Stimulated activated CD8-positive, alpha-beta memory T cell treated with anti-CD3 and anti-CD28 coated beads, Interleukin-4, amount 100 ng/mL, for 48 hours (primary cell): ENCODE results near the gene HNRNPL.
"Not testable (repeated sequence)": the region's sequence is repeated elsewhere in the genome, so short reads cannot be mapped to it uniquely, and the experiment has no call there.

Source experiments
- DNase-seq: peaks from one replicate; pipeline ENCODE4 v3.0.0-alpha.2; 2020

The HNRNPL gene

DNA sequence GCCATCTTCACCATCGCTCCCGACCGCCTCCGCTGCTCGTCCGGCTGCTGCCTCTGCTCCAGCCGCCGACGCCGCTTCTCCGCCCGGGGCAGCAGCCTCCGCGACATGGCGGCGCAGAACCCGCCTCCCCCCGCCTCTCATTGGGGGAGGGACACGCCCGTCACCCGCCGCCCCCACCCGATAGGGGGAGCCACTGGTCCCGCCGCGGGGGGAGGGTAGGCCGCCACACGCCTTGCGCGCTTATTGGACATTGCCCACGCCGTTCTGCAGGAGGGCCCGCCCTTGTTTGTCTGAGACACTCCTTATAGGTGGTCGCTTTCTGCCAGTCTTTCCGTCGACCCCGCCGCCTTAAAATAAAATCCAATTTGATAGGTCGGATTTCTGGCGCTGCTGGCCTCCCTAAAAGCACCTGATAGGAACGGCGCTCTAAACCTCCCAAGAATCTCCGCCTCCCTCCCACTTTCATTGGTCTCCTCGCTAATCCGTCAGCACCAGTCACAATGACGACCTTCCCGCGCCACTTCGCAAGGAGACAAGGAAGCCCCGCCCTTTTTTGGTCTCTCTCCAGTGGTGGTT lies at the start of gene HNRNPL:
TSS of gene HNRNPL (minus strand) at position 127 of the 576 bp plus-strand sequence. CDS start at position 107, 20 bp downstream.
- DNase-seq = peak; percentile 99

DNA sequence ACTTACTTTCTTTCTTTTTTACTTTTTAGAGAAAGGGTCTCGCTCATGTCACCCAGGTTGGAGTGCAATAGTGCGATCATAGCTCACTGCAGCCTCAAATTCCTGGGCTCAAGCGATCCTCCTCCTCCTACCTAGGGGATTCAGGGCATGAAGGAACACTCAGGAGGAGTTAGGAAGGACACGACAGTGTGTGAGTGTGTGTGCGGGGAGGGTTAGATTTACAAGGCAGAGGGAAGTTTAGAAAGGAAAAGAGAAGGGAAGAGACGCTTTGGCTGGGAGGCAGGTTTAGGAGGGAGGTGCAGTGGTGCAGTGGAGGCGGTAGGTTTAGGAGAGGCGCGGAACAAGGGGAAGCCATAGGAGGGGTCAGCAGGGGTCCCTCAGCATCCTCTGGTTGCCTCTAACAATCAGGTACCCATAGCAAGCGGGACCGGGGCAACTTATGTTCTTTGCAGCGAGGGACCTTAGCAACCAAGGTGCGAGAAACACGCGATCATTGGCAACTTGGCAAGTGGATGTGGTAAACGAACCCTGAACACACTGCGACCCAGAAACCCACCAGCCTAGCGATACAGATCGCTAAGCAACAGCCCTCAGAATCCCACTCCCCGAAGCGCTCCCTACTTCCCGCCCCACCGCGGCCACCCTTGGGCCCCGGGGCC lies 49.1 kb upstream of the HNRNPL start:
- no peak for DNase-seq

DNA sequence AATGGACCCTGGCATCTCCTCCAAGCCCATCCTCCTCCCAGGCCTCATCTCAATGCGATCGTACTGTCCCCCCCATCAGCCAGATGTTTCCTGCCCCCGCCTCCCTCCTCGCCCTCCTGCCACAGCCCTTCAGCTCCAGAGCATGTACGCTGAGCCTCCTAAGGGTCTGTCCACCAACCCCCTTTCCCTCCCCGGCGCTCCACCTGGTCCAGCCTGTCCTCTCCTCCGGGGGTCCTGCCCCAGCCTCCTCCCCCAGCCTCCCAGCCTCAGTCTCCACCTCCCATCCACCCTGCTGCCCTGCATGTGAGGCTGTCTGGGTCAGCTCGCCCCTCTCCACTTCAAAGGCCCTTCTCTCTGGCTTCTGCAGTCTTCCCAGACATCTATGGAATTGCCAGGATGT lies 45.2 kb upstream of the HNRNPL start:
- DNase-seq = no peak

DNA sequence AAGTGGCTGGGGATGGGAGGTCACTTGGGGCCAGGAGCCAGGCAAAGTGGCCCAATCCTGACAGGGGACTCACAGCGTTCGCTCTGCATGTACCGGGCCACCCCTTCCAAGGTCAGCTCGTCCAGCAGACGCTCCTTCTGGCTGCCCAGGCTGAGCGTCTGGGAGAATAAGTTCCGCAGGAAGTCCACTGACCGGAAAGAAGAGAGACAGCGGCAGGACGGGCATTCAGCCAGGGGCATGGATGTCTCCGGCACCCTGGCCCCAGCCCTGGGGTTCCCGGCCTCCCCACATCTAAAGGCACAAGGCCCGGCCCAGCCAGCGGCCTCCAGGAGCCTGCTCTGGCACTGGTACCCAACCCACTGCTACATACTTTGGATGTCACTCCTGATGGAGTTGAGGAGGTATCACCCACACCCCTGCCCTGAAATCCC lies 43.6 kb upstream of the HNRNPL start:
- DNase-seq = no peak

DNA sequence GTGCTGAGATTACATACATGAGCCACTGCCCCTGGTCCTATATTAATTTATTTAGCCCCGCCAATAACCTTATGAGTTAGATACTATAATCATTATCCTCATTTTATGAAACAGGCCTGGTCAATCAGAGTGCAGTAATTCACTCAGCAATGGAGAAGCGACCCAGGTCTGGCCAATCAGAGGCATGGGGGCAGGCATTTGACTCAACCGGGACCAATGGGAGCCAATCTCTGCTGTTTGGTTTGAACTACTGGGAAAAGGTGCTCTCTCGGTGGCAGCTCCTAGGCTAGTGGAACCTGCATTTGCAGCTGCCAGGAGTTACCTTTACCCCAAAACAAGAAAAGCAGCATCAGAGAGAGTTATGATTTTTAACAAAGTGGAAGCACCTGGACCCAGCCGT lies 43.1 kb upstream of the HNRNPL start:
- DNase-seq = no peak

DNA sequence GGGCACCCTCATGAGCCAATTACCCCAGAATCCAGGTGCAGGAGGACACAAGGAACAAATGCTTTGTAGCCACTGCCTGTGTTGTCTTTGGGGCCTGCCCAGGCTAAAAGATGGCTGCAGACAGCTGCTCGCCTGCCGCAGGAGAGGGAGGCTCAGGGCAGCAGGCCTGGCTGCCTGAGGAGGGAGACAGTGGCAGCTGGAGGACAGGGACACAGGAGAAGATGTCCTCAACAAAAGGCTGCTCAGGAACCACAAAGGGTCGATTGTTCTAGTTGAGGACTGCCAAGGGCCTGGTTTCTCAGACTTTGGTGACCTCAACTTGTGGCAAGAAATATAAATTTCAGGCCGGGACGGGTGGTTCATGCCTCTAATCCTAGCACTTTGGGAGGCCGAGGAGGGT lies 42.0 kb upstream of the HNRNPL start:
- no peak for DNase-seq

DNA sequence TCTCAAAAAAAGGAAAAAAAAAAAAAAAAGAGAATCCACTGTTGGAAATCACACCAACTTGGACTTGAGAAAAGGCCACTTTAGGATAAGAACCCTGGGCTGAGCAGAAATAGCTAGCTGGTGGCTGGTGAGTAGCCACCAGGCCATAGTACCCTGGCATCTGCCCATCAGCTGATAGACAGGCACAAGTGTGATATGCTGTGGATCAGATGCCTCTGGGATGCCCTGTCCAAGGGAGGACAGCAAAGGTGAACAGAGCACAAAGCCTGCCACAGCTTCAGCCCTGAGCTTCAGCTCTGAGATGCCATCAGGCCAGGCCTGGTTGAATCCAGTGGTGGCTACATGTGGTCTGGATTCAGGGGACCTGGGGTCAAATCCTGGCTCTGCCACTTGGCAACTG lies 40.9 kb upstream of the HNRNPL start:
- DNase-seq = no peak

DNA sequence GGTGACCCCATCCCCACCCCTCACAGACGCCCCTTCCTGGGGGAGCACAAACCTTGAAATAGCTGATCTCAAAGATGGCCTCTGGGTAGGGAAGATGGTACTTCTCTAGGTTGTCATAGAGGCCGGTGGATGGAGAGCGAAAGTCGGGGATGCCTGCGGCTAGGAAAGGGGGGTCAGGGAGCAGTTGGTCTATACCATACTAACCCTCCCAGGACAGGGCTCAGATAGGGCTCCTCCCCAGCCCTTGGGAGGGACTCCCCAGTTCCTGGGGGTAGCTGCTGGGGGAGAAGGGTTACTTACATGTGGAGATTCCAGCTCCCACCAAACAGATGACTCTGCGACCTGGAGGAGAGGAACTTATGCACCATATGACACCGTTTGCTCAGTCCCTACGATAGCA lies 40.0 kb upstream of the HNRNPL start:
- no peak for DNase-seq

DNA sequence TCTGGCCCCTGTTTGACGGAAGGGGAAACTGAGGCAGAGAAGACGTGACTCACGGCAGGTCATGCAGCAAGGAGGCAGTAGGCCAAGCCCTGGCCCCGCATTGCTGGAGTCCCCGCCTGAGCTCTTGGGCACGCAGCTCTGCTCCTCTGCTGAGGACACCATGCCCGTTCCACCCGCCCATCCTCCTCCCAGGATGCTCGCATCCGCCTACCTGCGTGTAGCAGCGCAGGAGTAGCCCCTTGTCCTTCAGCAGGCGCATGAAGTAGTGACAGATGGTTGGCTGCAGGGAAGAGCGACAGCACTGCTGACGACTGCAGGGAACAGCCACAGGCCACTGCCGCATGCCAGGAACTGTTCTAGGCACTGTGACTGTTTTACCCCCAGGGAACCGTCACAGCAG lies 39.1 kb upstream of the HNRNPL start:
- DNase-seq = no peak

DNA sequence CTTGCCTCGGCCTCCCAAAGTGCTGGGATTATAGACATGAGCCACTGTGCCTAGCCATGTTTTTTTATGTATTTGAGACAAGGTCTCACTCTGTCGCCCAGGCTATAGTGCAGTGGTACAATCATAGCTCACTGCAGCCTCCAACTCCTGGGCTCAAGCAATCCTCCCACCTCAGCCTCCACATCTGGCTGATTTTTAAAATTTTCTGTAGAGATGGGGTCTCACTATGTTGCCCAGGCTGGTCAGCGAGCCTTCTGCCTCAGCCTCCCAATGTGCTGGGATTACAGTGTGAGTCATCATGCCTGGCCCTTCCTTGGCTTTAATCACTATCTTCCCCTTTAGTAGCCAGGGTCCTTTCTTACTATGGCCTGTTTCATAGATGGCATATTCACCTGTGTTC lies 34.9 kb upstream of the HNRNPL start:
- DNase-seq = not testable (repeated sequence)

DNA sequence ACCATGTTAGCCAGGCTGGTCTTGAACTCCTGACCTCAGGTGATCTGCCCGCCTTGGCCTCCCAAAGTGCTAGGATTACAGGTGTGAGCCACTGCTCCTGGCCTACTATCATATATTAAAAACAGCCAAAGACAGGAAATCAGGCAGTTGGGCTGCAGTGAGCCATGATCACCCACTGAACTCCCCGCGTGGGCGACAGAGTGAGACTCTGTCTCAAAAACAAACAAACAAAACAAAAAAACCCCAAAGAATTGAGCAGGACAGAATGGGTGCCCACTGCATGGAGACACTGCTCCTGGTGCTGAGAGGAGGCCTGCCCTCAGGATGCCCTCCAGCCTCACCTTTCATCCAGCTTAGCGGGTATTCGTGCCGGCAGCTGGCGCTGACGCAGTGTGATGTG lies 33.5 kb upstream of the HNRNPL start:
- DNase-seq = no peak

DNA sequence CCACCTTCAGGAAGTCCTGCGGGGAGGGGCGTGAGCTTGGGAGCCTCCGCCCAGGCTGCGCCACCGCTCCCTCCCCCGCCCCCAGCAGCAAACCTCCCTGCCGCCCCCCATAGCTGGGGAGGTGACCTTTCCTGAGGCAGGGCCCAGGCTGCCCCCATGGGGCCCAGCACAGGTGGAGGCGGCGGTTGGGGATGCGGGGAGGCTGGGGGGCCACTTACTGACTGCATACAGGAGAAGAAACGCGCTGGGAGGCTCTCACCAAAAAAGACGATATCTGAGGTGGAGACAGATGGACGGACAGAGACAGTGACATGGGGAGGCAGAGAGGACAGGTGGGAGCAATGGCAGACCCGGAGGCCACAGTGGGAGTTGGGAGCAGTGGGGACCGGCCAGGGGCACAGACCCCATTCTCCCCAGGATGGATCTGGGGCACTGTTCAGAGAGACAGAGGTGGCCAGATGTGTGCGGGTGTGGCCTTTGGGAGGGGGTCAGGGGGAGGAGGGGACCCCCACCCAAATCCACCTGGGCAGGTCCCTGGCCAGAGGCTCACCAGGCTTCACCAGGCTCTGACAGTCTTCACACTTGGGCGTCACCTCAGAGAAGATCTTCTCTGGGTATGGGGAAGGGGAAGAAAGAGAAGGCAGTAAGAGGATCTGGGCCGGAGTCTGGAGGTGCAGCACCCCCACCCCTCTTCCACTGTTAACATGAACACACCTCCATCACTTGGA lies 31.3 kb upstream of the HNRNPL start:
- no peak for DNase-seq

DNA sequence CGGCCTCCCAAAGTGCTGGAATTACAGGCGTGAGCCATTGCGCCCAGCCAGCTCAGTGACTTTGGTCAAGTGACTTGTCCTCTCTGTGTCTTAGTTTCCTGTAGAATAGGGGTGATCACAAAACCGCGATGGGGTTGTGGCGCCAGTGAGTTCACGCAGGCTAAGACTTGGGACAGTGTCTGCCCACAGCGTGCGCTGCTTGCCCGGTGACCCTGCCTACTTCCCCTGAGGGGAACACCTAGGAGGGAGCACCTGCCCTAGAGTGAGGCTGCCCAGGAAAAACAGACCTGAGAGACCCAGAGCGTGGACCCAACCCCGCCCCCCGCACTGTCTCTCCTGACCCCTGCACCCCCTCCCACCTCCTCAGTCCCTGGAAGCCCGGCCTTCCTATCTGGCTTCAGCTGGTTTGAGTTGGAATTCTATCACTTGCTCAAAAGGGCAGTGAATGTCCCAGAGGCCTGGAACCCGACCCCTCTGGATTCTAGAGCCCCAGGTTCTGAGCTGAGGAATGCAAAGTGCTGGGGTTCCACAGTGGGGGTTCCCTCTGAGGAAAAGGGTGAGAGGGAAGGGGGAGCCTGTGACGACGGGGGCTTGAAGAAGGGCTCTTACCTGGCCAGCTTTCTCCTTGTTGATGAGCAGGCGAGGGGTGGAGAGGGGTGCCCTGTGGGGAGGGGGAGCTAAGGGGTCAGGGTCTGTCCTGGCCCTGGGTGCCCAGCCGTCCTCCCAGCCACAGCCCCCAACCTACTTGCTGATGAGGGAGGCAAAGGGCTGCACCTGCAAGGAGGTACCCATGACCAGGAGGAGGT lies 30.5 kb upstream of the HNRNPL start:
- DNase-seq = no peak

DNA sequence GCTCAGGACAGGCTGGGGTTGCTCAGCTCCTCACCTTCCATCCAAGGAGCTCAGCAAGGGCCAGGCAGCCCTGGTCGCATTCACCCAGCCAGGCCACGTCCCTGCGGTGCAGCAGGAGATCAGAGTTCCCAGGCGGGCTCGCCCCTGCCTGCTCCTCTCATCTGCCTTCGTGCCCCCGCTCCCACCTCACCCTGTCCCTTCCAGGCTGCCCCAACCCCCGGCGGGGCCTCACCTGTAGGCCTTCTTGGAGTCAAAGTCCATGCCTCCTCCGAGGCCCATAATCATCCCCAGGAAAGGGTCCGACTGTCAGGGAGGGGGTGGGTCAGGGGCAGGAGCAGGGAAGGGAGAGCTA lies 29.6 kb upstream of the HNRNPL start:
- no peak for DNase-seq

DNA sequence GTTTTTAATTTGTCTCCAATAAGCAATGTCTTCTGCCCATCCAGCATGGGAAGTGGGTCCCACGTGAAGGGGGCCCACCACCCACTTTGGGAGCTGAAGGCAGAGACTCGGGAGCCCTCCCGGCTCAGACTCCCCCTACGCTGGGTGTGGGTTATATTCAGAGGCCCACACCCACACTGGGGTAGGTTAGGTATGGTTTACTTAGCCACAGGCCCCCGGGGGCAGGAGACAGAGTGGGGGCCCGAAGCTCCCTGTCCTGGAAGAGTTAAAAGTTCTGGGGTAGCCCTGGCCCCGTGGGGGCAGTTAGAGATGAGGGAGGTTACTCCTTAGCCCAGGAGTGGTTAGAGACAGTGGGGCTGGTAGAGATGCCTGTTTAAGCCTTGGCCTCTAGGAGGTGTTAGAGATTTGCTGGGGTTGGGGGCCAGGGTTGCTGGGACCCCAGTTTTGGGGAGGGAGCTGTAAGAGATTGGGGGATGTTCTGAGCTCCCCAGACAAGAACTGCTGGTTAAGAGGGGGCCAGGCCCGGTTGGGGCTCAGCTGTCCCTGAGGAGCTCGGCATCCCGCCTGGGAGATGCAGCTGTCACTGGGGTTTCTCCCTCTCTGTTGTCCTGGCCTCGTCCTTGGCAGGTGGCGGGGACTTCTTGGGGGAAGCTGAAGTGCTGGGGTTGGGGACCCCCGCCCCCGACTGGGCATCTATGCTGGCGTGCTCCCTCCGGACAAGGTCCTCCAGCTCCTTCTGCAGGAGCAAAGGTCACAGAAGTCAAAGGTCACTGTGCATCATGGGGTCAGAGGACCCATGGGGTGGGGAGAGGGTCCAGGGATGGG lies 29.0 kb upstream of the HNRNPL start:
- no peak for DNase-seq

DNA sequence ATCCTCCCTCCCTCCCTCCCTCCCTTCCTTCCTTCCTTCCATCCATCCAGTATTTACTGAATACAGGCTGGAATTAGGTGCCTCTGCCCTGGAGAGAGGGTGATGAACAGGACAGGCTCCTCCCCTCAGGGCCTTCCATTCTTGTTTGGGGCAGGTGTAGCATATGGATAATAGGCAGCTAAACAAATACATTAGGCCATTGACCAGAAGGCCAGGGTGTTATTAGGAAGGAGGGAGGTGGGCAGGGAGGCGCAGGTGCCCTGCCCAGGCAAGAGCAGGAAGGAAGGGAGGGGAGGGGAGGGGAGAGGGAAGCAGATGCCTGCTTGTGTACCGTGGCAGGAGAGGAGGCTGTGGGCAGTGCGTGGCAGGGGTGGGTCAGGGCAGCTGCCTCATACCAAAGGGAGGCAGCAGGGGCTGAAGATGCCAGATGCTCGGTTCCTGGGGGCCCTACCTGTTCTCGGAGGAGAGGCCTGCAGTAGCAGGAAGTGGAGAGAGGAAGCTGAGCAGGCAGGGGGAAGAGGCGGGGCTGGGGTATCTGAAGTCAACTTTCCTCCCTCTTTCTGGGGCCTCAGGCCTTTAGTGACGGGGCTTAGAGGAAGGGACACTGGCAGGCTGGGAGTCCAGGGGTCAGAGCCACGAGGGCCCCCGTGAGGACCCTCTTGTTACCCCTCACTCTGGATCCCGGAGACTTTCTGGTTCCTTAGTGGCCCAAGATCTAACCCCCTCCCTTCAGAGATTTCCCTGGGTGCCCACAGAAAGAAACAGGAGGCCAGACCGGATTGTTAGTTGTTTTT lies 28.2 kb upstream of the HNRNPL start, which contains the start of gene RINL:
TSS of gene RINL (minus strand) at position 495 of the 794 bp plus-strand sequence. CDS start 1,533 bp downstream, outside the sequence.
- DNase-seq = peak; percentile 77

DNA sequence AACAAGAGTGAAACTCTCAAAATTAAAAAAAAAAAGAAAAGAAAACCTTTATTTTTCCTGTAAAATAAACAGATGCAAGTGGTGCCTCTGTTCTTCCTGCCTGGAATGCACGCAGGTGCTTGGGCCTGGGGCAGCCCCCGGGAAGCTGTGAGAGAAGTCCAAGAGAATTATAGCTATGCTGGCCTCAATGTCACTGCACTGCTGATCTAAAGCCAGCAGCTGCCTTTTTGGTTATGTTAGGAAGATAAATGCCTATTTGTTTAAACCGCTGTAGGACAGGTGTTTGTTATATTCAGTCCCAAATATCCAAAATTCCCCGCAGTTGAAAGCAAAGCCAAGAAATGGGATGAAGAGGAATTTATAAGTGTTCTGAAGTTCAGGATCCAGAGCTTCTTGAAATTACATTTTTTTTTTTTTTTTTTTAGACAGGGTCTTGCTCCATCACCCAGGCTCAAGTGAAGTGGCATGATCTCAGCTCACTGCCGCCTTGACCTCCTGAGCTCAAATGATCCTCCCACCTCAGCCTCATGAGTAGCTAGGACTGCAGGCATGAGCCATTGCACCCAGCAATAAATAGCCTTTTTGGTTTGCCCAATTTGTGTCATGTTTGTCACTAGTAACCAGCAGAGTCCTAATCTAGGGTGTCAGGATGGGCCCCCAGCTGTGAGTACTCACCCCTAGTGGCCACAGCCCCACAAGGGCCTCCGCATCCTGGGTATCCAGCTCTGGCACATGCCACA lies 26.0 kb upstream of the HNRNPL start:
- no peak for DNase-seq

DNA sequence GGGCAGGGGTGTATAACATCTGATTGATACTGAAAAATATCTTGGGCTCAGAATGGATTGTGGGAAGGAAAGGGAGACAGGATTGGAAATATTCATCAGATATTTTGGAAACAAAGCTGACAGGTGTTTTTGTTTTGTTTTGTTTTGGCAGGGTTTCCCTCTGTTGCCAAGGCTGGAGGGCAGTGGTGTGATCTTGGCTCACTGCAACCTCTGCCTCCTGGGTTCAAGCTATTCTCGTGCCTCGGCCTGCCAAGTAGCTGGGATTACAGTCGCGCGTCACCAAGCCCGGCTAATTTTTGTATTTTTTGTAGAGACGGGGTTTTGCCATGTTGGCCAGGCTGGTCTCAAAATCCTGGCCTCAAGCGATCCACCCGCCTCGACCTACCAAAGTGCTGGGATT lies 23.6 kb upstream of the HNRNPL start:
- not testable (repeated sequence) for DNase-seq

DNA sequence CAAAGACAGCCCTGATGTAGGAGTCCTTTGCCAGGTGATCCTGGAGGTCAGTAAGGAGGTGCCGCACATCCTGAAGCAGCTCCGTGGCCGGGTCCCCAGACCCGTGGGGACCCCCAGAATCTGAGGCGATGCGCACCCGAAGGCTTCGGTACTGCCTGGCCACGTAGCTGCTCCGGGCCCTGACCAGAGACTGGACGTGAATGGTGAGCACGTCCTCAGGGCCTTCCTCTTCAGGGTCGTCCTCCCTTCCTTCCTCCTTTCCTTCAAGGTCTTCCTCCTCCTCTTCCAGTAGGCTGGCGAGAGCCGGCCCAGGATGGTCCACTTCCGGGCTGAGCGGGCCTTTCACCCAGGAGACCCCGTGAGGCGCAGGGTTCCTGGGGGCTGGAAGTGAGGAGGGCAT lies 20.8 kb upstream of the HNRNPL start:
- DNase-seq = no peak

DNA sequence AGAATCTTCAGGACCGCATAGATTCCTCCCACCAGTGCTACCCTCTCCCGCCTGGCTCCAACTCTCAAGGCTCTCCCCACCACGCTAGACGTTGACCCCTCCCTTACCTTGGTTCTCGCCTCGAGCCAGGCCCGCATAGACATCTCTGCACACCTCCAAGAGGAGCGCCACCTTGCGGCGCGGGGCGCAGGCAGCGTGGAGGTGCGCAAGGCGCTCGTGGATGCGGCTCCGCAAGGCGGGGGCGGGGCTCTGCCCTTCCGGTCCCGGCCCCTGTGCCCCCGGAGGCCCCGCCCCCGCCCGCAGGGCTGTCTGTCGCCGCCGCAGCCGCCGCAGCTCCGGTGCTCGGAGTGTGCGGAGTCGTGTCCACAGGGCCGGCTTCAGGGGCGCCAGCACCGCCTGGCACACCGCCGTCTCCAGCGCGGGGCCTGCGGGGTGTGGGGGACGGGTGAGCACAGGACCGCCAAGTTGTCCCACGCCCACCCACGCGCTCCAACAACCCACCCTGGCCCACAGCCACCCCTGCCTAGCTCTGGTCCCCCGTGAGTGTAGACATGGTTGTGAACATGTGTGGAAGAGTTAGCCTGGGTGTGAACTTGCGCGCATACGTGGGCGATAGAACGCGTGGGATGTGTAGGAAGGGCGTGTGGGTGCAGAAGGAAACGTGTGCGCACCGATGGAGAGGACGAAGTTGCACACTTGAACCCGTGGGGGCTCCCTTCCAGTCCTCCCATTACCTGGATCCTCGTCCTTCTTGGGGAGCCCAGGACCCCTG lies 20.2 kb upstream of the HNRNPL start:
- DNase-seq = peak; percentile 95
